ENCODE results near the gene ANXA9.

GRCh38 chr1:151001602-151002001 lies 19.5 kb downstream of the ANXA9 start:
- TF ChIP-seq EZH2 (IDR thresholded peaks at IDR 0.05; ENCODE audit: borderline replicate concordance, low read length) (no peak), CTCF (IDR thresholded peaks at IDR 0.05; ENCODE audit: low read length) (no peak)
